ENCODE results near the gene CUTC.
"Not testable (repeated sequence)": the region's sequence is repeated elsewhere in the genome, so short reads cannot be mapped to it uniquely, and the experiment has no call there.

The CUTC gene

GRCh38 chr10:99732033-99732842 is at the start of gene CUTC, which contains the start of gene COX15:
CUTC (plus strand) TSS chr10:99732234; CDS start chr10:99732349, 115 bp downstream.
COX15 (minus strand) TSS chr10:99732127; CDS start chr10:99732049, 78 bp downstream.
- peak; percentile 97 for DNase-seq (ENCODE audit: low spot score)

GRCh38 chr10:99682752-99683151 is 49.3 kb upstream of the CUTC start:
- DNase-seq (ENCODE audit: low spot score): no peak

- no peak for DNase-seq (ENCODE audit: low spot score)
These were observed 46.5 kb upstream of the CUTC start for GRCh38 chr10:99685597-99685967.

- no peak for DNase-seq (ENCODE audit: low spot score)
These were observed 42.6 kb upstream of the CUTC start for GRCh38 chr10:99689461-99689860.

GRCh38 chr10:99693933-99694583 is 38.0 kb upstream of the CUTC start:
- no peak for DNase-seq (ENCODE audit: low spot score)

GRCh38 chr10:99695761-99696160 is 36.3 kb upstream of the CUTC start:
- DNase-seq (ENCODE audit: low spot score): no peak

GRCh38 chr10:99698504-99699080 is 33.4 kb upstream of the CUTC start:
- DNase-seq (ENCODE audit: low spot score): no peak

- DNase-seq (ENCODE audit: low spot score): no peak
These were observed 31.4 kb upstream of the CUTC start for GRCh38 chr10:99700649-99701048.

- no peak for DNase-seq (ENCODE audit: low spot score)
These were observed 23.5 kb upstream of the CUTC start for GRCh38 chr10:99708428-99709012.

- DNase-seq (ENCODE audit: low spot score): no peak
These were observed 22.4 kb upstream of the CUTC start for GRCh38 chr10:99709480-99710229.

- DNase-seq (ENCODE audit: low spot score): no peak
These were observed 20.8 kb upstream of the CUTC start for GRCh38 chr10:99711129-99711719.

GRCh38 chr10:99714446-99714845 is 17.6 kb upstream of the CUTC start:
- no peak for DNase-seq (ENCODE audit: low spot score)

GRCh38 chr10:99720387-99720786 is 11.6 kb upstream of the CUTC start:
- DNase-seq (ENCODE audit: low spot score): no peak

- no peak for DNase-seq (ENCODE audit: low spot score)
These were observed 2.0 kb upstream of the CUTC start for GRCh38 chr10:99730026-99730425.

GRCh38 chr10:99731306-99732032 is 565 bp upstream of the CUTC start:
- DNase-seq (ENCODE audit: low spot score): no peak

- DNase-seq (ENCODE audit: low spot score): no peak
These were observed 1.3 kb downstream of the CUTC start for GRCh38 chr10:99733366-99733765.

- DNase-seq (ENCODE audit: low spot score): not testable (repeated sequence)
These were observed 2.1 kb downstream of the CUTC start for GRCh38 chr10:99734111-99734510.

GRCh38 chr10:99740260-99740659 is 8.2 kb downstream of the CUTC start:
- DNase-seq (ENCODE audit: low spot score): no peak

- no peak for DNase-seq (ENCODE audit: low spot score)
These were observed 9.0 kb downstream of the CUTC start for GRCh38 chr10:99740933-99741559.

- DNase-seq (ENCODE audit: low spot score): no peak
These were observed 10.2 kb downstream of the CUTC start for GRCh38 chr10:99742254-99742653.
